Measurements from ENCODE around the gene MARCHF10. TPM values are rescaled to one million over a fixed set of nuclear protein-coding genes. Genes with fewer than 3 reads are reported as not detected.
"Not testable (repeated sequence)": the region's sequence is repeated elsewhere in the genome, so short reads cannot be mapped to it uniquely, and the experiment has no call there.

The MARCHF10 gene
- total and polyA plus RNA-seq, 2 of the 13 experiments (the other 11 are each of a cell fraction or from before 2014, with no cell fraction given): not detected

- ATAC-seq: no peak
- Histone ChIP-seq H2AFZ (ENCODE audit: low read length) (no peak overlapping the region), H3K36me3 (replicated peaks in 1 of 2; ENCODE audit: control insufficient read depth in 1 of 2, insufficient read depth in 2 of 2, low read length in 2 of 2) (no peaks in the 10 kb centered on the region), H3K4me1 (ENCODE audit: insufficient read depth, low read length) (no peaks in the 10 kb centered on the region), H3K27me3 (ENCODE audit: control insufficient read depth in 1 of 2, insufficient read depth in 2 of 2, low read length in 2 of 2) (peaks cover 5 to 23% of the 10 kb centered on the region in 2 experiments; a peak in 4 of 5 replicates), H3K9ac (ENCODE audit: insufficient read depth, low read depth, low read length) (no peak overlapping the region), H3K4me2 (ENCODE audit: low read depth, low read length) (no peak overlapping the region), H4K20me1 (ENCODE audit: insufficient read depth, low read length) (no peaks in the 10 kb centered on the region), H3K79me2 (ENCODE audit: insufficient read depth, low read length) (no peaks in the 10 kb centered on the region), H3K4me3 (replicated peaks in 1 of 3; ENCODE audit: insufficient read depth in 1 of 3, low read depth in 2 of 3, low read length in 3 of 3) (no peak overlapping the region), H3K9me3 (ENCODE audit: low read length) (no peaks in the 10 kb centered on the region), H3K27ac (ENCODE audit: extremely low read length, insufficient read depth, low read length) (no peak overlapping the region)
- POLR2A ChIA-PET: no interaction called here
- intact Hi-C loops (cut with micrococcal nuclease; ENCODE audit: unreplicated experiment): no loop called here
- WGBS (ENCODE audit: low lambda C conversion rate): 32% methylated on average over 2 of the region's 2 CpGs
- in situ Hi-C loops (cut with HindIII; ENCODE audit: extremely low pct_ligation_motif_present, low pct_unique_long_range_greater_than_20kb): no loop called here
- DNase-seq (ENCODE audit: low spot score): no peak
- TF ChIP-seq ZNF749 (CRISPR knock-in tag; IDR thresholded peaks at IDR 0.05; ENCODE audit: borderline replicate concordance) (no peak), BCL6 (CRISPR knock-in tag; IDR thresholded peaks at IDR 0.05) (no peak), SOX5 (CRISPR knock-in tag; IDR thresholded peaks at IDR 0.05; ENCODE audit: borderline replicate concordance) (no peak), KAT8 (CRISPR knock-in tag; IDR thresholded peaks at IDR 0.05) (no peak), ARID4A (CRISPR knock-in tag; IDR thresholded peaks at IDR 0.05; ENCODE audit: borderline replicate concordance) (no peak)
- BruUV-seq (replicated peaks): no TSS peak
- CTCF ChIA-PET (ENCODE audit: low intra/inter-chr PET ratio, low total read pairs): no interaction called here
- no peak for FAIRE-seq
These were observed 44.1 kb upstream of the MARCHF10 start for GRCh38 chr17:62852195-62852594.

- peaks cover 6 to 18% of the 10 kb centered on the region in 2 experiments; a peak in 4 of 5 replicates for H3K27me3 ChIP-seq (ENCODE audit: control insufficient read depth in 1 of 2, insufficient read depth in 2 of 2, low read length in 2 of 2)
- H3K4me1 ChIP-seq (ENCODE audit: insufficient read depth, low read length); ATAC-seq; H2AFZ ChIP-seq (ENCODE audit: low read length); H3K9ac ChIP-seq (ENCODE audit: insufficient read depth, low read depth, low read length); H3K9me3 ChIP-seq (ENCODE audit: low read length); H3K79me2 ChIP-seq (ENCODE audit: insufficient read depth, low read length); BruUV-seq (replicated peaks); H3K4me3 ChIP-seq (replicated peaks in 1 of 3; ENCODE audit: insufficient read depth in 1 of 3, low read depth in 2 of 3, low read length in 3 of 3); H3K27ac ChIP-seq (ENCODE audit: extremely low read length, insufficient read depth, low read length); in situ Hi-C loops (cut with HindIII; ENCODE audit: extremely low pct_ligation_motif_present, low pct_unique_long_range_greater_than_20kb); DNase-seq (ENCODE audit: low spot score); CTCF ChIA-PET (ENCODE audit: low intra/inter-chr PET ratio, low total read pairs); POLR2A ChIA-PET; FAIRE-seq; intact Hi-C loops (cut with micrococcal nuclease; ENCODE audit: unreplicated experiment); H3K4me2 ChIP-seq (ENCODE audit: low read depth, low read length); H4K20me1 ChIP-seq (ENCODE audit: insufficient read depth, low read length); H3K36me3 ChIP-seq (replicated peaks in 1 of 2; ENCODE audit: control insufficient read depth in 1 of 2, insufficient read depth in 2 of 2, low read length in 2 of 2): not testable (repeated sequence)
- whole genome bisulfite sequencing (ENCODE audit: low lambda C conversion rate): 12% methylated on average over 10 of the region's 10 CpGs
These were observed 41.7 kb upstream of the MARCHF10 start for GRCh38 chr17:62849591-62850415.
